GM23248 (cell line): ENCODE data around the gene SERPINI2. TPM values are rescaled to one million over a fixed set of nuclear protein-coding genes. Genes with fewer than 3 reads are reported as not detected.

ENCODE experiments used
- DNase-seq: peaks from one replicate; pipeline ENCODE4 v3.0.0-alpha.2; 2015
- H2AFZ ChIP-seq: fragments of 200-600 bp; sonication (generic); 2 replicates; pipeline ENCODE4 v1.6.1; 2016; ENCODE audit warnings: antibody characterized with exemption
- H3F3A ChIP-seq: fragments of 200-600 bp; sonication (generic); 2 replicates; pipeline ENCODE4 v1.6.1; 2016; ENCODE audit warnings: mild to moderate bottlenecking, antibody characterized with exemption, mixed run types; ENCODE audit not compliant: insufficient read depth
- H3K27ac ChIP-seq: fragments of 200-600 bp; sonication (generic); 2 replicates; pipeline ENCODE4 v1.5.1; 2016; ENCODE audit warnings: mild to moderate bottlenecking
- H3K27me3 ChIP-seq: fragments of 200-600 bp; sonication (generic); replicated peaks from 2 replicates; pipeline ENCODE4 v1.6.1; 2016; ENCODE audit warnings: mild to moderate bottlenecking; ENCODE audit not compliant: insufficient read depth
- H3K36me3 ChIP-seq: fragments of 200-600 bp; sonication (generic); 2 replicates; pipeline ENCODE4 v1.6.1; 2016; ENCODE audit warnings: low read depth, mild to moderate bottlenecking
- H3K4me1 ChIP-seq: fragments of 200-600 bp; sonication (generic); 2 replicates; pipeline ENCODE4 v1.6.1; 2016; ENCODE audit warnings: mild to moderate bottlenecking; ENCODE audit not compliant: insufficient read depth
- H3K4me2 ChIP-seq: fragments of 200-600 bp; sonication (generic); one replicate; pipeline ENCODE4 v1.6.1; 2016; ENCODE audit warnings: mild to moderate bottlenecking; ENCODE audit not compliant: unreplicated experiment
- H3K4me3 ChIP-seq: fragments of 200-600 bp; sonication (generic); 2 replicates; pipeline ENCODE4 v1.5.1; 2016; ENCODE audit warnings: mild to moderate bottlenecking
- H3K79me2 ChIP-seq: fragments of 200-600 bp; sonication (generic); 2 replicates; pipeline ENCODE4 v1.6.1; 2016; ENCODE audit warnings: mild to moderate bottlenecking; ENCODE audit not compliant: insufficient read depth
- H3K9ac ChIP-seq: fragments of 200-600 bp; sonication (generic); 2 replicates; pipeline ENCODE4 v1.6.1; 2016; ENCODE audit warnings: mild to moderate bottlenecking
- H3K9me2 ChIP-seq: fragments of 200-600 bp; sonication (generic); 2 replicates; pipeline ENCODE4 v1.6.1; 2016; ENCODE audit warnings: mixed run types, mild to moderate bottlenecking, moderate library complexity; ENCODE audit not compliant: insufficient read depth
- H3K9me3 ChIP-seq: fragments of 200-600 bp; sonication (generic); one replicate; pipeline ENCODE4 v1.6.1; 2017; ENCODE audit warnings: low read depth
- H4K20me1 ChIP-seq: fragments of 200-600 bp; sonication (generic); 2 replicates; pipeline ENCODE4 v1.6.0; 2016; ENCODE audit not compliant: insufficient read depth
- EZH2 ChIP-seq: fragments of 200-600 bp; sonication (generic); IDR thresholded peaks from 2 replicates; pipeline ENCODE4 v1.6.1; 2018; ENCODE audit warnings: antibody characterized with exemption, mild to moderate bottlenecking; ENCODE audit not compliant: insufficient read depth, poor library complexity, severe bottlenecking
- EZH2phosphoT487 ChIP-seq: fragments of 200-600 bp; sonication (generic); IDR thresholded peaks from 2 replicates; pipeline ENCODE4 v1.6.1; 2018; ENCODE audit warnings: antibody characterized with exemption, moderate library complexity, mild to moderate bottlenecking, low read depth; ENCODE audit not compliant: insufficient read depth
- WGBS, 2 experiments: methylation state at CpG; one replicate each; pipeline ENCODE4 v1.1.6; 2015 to 2017; ENCODE audit warnings: low lambda C conversion rate in 2 of 2, low coverage in 1 of 2; ENCODE audit errors: missing lambda C conversion rate in 2 of 2; 5-methylcytosine and 5-hydroxymethylcytosine counted together
- in situ Hi-C: fragments of 300-500 bp; cut with MboI; formaldehyde crosslinking; loops from 2 replicates; pipeline ENCODE4 v1.15.0; 2020
- polyA plus RNA-seq: library from polyadenylated mRNA; unstranded; fragments of >200 nt; fragmentation: Nextera tagmentation; extraction: Ambion mirVana; gene quantifications from 2 replicates; pipeline ENCODE4 v1.2.1, GENCODE V29; 2016
- total RNA-seq: library from RNA; depleted of rRNA; stranded (reverse); fragments of >200 nt; shearing (Covaris generic); gene quantifications from 2 replicates; pipeline ENCODE4 v1.2.3, GENCODE V29; 2014

SERPINI2 gene
- total and polyA plus RNA-seq, 2 experiments from 2014 or later, result not detected

DNA sequence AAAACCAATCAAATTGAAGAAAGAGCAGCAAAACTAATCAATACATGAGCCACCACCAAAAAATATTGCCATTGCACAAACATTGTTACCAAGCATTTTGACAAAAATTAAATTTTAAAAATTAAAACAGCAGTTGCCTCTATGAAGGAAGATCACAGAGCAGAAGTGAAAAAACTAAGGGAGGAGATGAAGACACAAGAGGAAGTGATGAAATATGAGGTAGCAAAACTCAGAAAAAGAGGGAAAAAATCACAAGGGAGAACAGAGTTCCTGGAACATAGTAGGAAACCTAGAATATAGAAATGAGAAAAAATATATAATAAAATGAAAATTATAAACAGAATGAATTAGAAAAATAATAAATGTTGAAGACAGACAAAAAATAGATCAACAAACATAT is 7.3 kb upstream of the SERPINI2 start:
- Histone ChIP-seq H3K79me2 (no peaks in the 10 kb centered on the region), H3K9me3 (no peaks in the 10 kb centered on the region), H3K4me3 (no peak overlapping the region), H3K4me2 (no peak overlapping the region), H3K27ac (no peak overlapping the region), H3K27me3 (no peaks in the 10 kb centered on the region), H3K36me3 (no peaks in the 10 kb centered on the region), H3K4me1 (no peaks in the 10 kb centered on the region), H3K9me2 (no peaks in the 10 kb centered on the region), H2AFZ (no peak overlapping the region), H3K9ac (no peak overlapping the region), H4K20me1 (no peaks in the 10 kb centered on the region), H3F3A (no peaks in the 10 kb centered on the region)
- DNase-seq, result no peak
- no peak for TF ChIP-seq EZH2
- no peak for TF ChIP-seq EZH2phosphoT487
- in situ Hi-C loops, result no loop called here

DNA sequence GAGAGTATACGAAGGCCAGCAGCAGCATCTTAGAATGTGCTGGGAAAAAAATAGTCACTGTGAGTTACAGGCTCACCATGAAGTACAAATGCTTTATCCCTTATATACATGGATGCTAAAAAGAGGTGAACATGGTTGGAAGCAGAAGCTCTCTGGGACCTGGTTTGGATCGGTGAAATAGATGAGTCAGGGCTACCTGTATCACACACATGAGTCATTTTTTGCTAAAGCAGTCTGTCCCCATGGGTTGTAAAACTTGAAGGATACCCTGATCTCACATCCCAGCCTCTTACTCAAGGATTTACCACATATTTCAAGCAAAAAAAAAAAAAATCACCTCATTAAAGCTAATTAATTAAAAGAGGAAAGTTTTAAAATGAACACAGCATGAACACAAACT is 6.9 kb upstream of the SERPINI2 start:
- Histone ChIP-seq H3K79me2 (no peaks in the 10 kb centered on the region), H3K4me1 (no peaks in the 10 kb centered on the region), H3K36me3 (no peaks in the 10 kb centered on the region), H3K9me2 (no peaks in the 10 kb centered on the region), H3K9ac (no peak overlapping the region), H3K4me2 (no peak overlapping the region), H3F3A (no peaks in the 10 kb centered on the region), H4K20me1 (no peaks in the 10 kb centered on the region), H3K27ac (no peak overlapping the region), H2AFZ (no peak overlapping the region), H3K4me3 (no peak overlapping the region), H3K27me3 (no peaks in the 10 kb centered on the region), H3K9me3 (no peaks in the 10 kb centered on the region)
- in situ Hi-C loops, result no loop called here
- TF ChIP-seq EZH2, result no peak
- TF ChIP-seq EZH2phosphoT487, result no peak
- 46 to 48% methylated on average over 2 of the region's 2 CpGs for WGBS, 2 experiments
- no peak for DNase-seq

DNA sequence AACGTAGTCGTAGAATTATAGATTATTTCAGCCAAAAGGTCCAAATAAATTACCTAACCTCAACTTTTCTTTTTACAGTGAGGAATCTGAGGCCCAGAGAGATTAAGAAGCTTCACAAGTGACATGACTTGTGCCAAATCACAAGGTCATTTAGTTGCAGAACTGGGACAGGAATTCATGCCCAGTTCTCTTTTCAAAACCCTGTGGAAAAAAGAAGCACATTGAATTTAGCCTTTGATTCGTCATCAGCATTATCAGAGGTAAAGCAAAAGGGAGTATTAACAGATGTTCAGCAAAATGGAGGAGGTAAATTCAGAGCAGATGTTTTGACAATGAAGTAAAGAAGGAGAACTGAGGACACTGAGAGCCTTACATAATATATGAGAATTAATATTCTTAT is 4.5 kb downstream of the SERPINI2 start:
- 1 to 2% methylated on average over 3 of the region's 3 CpGs for WGBS, 2 experiments
- in situ Hi-C loops, result no loop called here
- H3K27me3 ChIP-seq, result no peaks in the 10 kb centered on the region
- H3F3A ChIP-seq, result no peaks in the 10 kb centered on the region
- DNase-seq, result no peak
- no peak overlapping the region for H3K27ac ChIP-seq
- H4K20me1 ChIP-seq, result no peaks in the 10 kb centered on the region
- no peak overlapping the region for H3K4me3 ChIP-seq
- no peak overlapping the region for H2AFZ ChIP-seq
- H3K4me2 ChIP-seq, result no peak overlapping the region
- no peaks in the 10 kb centered on the region for H3K4me1 ChIP-seq
- no peaks in the 10 kb centered on the region for H3K9me2 ChIP-seq
- H3K36me3 ChIP-seq, result no peaks in the 10 kb centered on the region
- H3K9me3 ChIP-seq, result no peaks in the 10 kb centered on the region
- TF ChIP-seq EZH2 (no peak), EZH2phosphoT487 (no peak)
- H3K79me2 ChIP-seq, result no peaks in the 10 kb centered on the region
- H3K9ac ChIP-seq, result no peak overlapping the region

DNA sequence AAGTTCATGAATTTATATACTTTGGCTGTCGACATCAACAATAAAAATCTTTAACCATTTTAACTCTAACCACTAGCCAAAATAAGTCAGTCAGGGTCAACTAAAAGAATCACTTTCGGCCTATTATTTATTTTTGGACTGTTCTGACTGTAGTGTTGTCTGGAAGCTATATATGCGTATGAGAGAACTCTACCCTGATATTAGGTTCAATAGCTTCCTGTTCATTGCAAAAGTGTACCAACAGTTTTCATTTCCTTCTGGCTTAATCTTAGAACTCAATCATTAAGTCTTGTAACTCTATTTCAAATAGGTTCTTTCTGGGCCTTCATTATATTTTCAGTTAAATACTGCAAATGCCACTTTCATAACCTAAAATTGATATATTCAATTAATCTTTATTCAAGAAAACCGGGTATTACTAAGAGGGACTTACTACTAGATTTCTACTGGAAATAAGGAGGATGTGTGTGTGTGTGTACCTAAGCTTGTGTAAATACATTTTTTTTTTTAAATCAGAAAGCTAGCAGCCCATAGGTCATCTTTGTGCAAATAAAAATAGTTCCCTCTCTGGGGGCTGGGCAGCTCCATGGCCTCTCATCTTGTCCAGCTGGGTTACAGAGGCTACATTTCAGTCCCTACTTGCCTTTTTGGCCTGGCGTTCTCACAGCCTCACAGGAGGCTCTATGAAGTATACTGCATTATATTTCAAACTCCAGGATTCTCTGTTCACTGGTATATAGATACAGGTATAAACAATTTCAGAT is 5.8 kb downstream of the SERPINI2 start:
- no peaks in the 10 kb centered on the region for H3F3A ChIP-seq
- no peaks in the 10 kb centered on the region for H3K9me2 ChIP-seq
- no peaks in the 10 kb centered on the region for H3K27me3 ChIP-seq
- WGBS, 2 experiments, result 33 to 35% methylated on average over 5 of the region's 5 CpGs
- H3K9ac ChIP-seq, result no peak overlapping the region
- no peaks in the 10 kb centered on the region for H3K36me3 ChIP-seq
- no peak overlapping the region for H2AFZ ChIP-seq
- in situ Hi-C loops, result no loop called here
- no peaks in the 10 kb centered on the region for H3K4me1 ChIP-seq
- no peak for TF ChIP-seq EZH2phosphoT487
- no peak for TF ChIP-seq EZH2
- no peak overlapping the region for H3K4me3 ChIP-seq
- no peaks in the 10 kb centered on the region for H3K9me3 ChIP-seq
- no peak overlapping the region for H3K4me2 ChIP-seq
- H3K79me2 ChIP-seq, result no peaks in the 10 kb centered on the region
- no peak for DNase-seq
- no peak overlapping the region for H3K27ac ChIP-seq
- no peaks in the 10 kb centered on the region for H4K20me1 ChIP-seq

DNA sequence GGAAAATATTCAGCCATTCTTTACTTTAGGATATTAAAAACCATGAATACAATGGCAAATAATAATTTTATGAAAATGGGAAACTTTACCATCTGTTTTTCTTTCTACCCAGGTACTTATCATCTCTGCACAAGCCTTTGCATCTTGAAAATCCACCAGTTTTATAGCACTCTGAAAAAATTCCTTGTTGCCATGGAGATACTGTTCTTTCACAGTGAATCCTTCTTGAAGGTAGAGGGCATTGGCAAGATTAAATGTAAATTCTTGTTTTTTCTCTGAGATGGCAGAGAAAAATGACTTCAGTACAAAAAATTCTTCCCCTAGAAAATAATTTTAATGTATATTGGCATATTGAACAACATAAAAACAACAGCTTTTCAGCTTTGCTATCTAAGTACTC is 6.9 kb downstream of the SERPINI2 start:
- H3K9me2 ChIP-seq, result no peaks in the 10 kb centered on the region
- H2AFZ ChIP-seq, result no peak overlapping the region
- no peaks in the 10 kb centered on the region for H3K79me2 ChIP-seq
- H3K9ac ChIP-seq, result no peak overlapping the region
- H3K36me3 ChIP-seq, result no peaks in the 10 kb centered on the region
- no peak overlapping the region for H3K27ac ChIP-seq
- H4K20me1 ChIP-seq, result no peaks in the 10 kb centered on the region
- no peak overlapping the region for H3K4me3 ChIP-seq
- no peaks in the 10 kb centered on the region for H3K9me3 ChIP-seq
- no peak for TF ChIP-seq EZH2
- TF ChIP-seq EZH2phosphoT487, result no peak
- H3K4me2 ChIP-seq, result no peak overlapping the region
- H3F3A ChIP-seq, result no peaks in the 10 kb centered on the region
- in situ Hi-C loops, result no loop called here
- H3K4me1 ChIP-seq, result no peaks in the 10 kb centered on the region
- no peak for DNase-seq
- H3K27me3 ChIP-seq, result no peaks in the 10 kb centered on the region
